Left colon (tissue), 2 donors: Measurements from ENCODE around the gene SRGAP3. TPM values are rescaled to one million over a fixed set of nuclear protein-coding genes. Genes with fewer than 3 reads are reported as not detected.

ENCODE experiments used
- ATAC-seq: fragments of 200-7000 bp; cut with Tn5 transposase; one replicate; pipeline ENCODE4 v1.9.1; 2020; ENCODE audit warnings: mild to moderate bottlenecking, moderate library complexity
- DNase-seq, 2 donors: peaks; one replicate each; pipeline ENCODE4 v3.0.0-alpha.2; 2020
- intact Hi-C, 2 donors: fragments of 100-400 bp; cut with DNase I in 1 of 2; cut with micrococcal nuclease in 1 of 2; formaldehyde crosslinking; loops; one replicate each; pipeline versions ENCODE4 v1.11.2 to v1.14.0; 2022; cut with DNase I, micrococcal nuclease
- total RNA-seq, 2 donors: library from RNA; stranded (reverse); fragmentation: NEBNext Ultra II Directional; extraction: Animal tissue kit (Norgen Biotek cat#: 25700); gene quantifications; one replicate each; pipeline ENCODE4 v1.2.1, GENCODE V29; 2021
- donor health status: DM: no; HTN: no; CAD: no.
- donor health status: DM: yes; HTN: yes; CAD: no.

Gene SRGAP3
- total RNA-seq, 2 donors from 2014 or later: 7.9 to 8.0 TPM

DNA sequence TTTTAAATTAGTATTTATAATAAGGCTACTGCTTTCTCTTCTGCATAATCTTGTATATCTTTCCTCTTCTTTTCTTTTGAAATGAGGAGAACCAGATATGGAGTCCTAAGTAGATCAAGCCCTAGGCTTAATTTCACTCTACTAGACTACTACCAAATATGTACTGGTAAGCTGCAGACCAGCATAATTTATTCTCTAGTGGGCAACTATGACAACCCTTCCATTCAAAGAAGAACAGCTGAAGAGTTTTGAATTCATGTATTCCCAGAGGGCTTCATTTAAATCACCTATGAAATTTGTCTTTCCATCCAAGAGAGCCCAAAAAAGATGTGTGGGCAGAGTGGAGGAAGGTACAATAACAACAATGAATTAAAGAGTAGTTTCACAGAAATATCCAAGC lies 296.1 kb downstream of the SRGAP3 start:
- no peak for DNase-seq
- ATAC-seq: no peak
- intact Hi-C loops: no loop called here

DNA sequence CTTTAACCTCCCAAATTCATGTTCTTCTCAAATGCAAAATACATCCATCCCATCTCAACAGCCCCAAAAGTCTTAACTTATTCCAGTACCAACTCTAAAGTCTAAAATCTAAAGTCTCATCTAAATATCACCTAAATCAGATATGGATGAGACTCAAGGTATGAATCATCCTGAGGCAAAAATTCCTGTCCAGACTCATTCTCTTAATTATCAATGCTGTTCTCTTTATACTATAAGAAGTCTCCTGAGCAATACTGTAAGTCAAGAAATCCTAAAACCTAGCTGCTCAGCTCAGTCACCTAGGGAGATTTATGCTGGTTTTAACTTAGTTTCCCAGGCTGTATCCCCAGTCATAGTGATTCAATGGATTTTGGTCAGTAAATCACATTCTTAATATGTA lies 297.3 kb downstream of the SRGAP3 start:
- no peak for ATAC-seq
- DNase-seq: no peak
- intact Hi-C loops: no loop called here

DNA sequence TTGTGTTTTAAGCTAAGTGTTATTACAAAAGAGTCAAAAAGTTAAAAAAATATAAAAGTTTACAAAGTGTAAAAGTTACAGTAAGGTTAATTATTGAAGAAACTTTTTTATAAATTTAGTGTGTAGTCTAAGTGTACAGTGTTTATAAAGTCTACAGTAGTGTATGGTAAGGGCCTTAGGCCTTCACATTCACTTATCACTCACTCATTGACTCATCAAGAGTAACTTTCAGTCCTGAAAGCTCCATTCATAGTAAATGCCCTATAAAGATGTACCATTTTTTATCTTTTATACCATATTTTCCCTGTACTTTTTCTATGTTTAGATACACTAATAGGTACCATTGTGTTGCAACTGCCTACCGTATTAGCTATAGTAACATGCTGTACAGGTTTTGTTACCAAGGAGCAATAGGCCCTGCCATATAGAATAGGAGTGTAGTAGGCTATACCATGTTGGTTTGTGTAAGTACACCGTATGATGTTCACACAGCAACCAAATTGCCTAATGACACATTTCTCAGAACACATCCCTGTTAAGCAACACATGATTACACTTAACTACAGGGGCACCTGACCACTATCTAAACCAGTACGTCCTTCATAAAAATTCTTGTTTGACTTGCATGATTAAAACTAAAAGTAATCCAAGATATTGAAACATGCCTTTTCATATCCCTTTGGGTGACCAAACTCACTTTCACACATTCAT lies 303.4 kb downstream of the SRGAP3 start:
- DNase-seq: no peak
- no peak for ATAC-seq
- intact Hi-C loops: no loop called here

DNA sequence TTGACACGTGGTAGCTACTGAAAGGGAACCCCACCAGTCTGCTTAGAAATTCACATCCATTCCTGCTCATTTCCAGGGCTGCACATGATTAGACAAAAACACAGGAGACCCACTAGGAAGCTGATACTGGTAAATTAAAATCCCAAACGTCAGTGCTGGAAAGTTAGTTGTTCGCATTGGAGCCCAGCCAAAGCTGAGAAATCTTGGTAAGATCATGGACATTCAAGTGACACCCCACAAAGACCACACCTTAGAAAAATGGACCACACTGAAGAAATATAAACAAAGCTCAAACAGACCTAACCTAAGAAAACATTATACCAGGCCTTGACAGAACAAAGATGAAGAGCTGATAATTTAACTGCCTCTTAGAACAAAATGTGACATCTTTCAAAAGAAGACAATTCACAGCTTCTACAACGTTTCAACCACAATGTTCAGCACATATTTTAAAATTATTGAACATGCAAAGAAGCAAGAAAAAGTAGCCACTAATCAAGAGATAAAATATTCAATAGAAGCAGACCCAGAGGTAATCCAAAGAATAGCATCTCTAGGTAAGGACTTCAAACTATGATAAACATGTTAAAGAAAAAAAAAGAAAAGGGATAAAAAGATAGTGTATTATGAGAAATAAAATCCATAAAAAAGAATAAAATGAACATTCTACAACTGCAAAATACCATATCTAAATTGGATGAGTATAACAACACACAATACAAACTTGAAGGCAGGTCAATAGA lies 306.5 kb downstream of the SRGAP3 start:
- ATAC-seq (no peak), DNase-seq (no peak)
- intact Hi-C loops: no loop called here

DNA sequence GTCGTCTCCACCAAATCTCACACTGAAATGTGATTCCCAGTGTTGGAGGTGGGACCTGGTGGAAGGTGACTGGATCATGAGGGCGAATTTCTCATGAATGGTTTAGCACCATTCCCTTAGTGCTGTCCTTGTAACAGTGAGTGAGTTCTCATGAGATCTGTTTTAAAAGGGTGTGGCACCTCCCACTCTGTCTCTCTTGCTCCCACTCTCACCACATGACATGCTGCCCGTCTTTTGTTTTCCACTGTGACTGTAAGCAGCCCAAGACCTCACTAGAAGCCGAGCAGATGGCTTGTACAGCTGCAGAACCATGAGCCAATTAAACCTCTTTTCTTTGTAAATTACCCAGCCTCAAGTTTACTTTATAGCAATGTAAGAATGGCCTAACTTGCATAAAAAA lies 307.3 kb downstream of the SRGAP3 start:
- no peak for ATAC-seq
- intact Hi-C loops: no loop called here

DNA sequence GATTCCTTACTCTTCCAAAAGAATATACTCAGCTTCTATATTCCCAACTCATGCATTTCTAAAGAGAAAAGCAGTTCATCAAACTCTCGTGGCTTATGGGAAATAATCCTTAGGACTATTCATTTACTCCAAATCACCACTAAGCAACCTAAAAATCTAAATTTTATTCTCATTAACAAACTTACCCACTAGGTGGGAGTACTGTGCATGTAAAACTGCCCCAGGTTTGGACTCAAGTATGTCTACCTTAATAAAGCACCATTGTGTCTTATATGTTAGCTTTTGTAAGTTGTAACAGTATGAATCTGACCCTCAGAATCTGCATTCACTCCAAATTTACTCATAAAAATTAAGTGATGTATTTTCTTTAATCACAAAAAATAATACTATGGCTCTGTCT lies 311.4 kb downstream of the SRGAP3 start:
- ATAC-seq: no peak
- no peak for DNase-seq
- intact Hi-C loops: no loop called here

More for the DNA sequence above, 307.3 kb downstream of the SRGAP3 start:
- no peak for DNase-seq

DNA sequence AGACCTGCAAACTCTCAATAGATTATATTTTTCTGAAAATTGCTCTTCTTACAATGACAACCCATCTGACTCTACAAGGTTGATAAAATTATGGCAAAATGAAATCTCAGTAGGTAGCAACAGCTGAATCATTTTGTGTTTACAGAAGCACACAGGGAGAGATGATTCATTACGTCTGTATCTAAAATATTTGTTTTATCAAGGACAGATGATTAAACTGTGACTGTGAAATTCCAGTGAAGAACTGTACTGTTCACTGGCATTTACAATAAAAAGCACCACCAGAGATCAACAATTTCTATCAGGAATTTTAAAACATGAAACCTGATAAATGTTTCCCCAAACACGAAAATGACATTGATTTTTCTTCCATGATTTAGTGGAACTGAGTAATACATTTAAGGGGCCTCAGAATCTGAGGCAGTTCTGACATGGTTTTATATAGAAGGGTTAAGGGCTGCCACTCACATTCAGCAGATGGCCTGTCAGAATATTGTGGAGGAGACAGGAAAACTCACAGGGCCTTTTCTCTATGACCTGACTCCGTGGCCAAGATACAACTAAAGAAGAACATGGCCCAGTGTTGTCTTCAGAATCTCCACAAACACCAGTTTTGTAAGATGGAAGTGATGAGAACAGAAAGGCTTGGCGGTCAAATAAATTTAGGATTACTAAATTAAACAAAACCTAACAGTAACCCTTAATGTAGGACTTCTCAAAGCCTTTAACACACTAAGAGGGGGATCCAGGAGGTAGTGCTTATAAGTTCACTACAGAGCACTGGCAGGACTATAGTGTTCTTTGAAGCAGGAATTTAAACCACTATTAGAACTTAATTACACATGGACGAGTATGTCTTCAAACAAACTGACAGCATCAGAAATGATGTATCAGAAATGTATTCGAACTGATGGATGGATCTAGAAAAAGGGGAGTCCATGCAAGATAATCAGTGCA lies 312.1 kb downstream of the SRGAP3 start:
- no peak for ATAC-seq
- intact Hi-C loops: no loop called here

DNA sequence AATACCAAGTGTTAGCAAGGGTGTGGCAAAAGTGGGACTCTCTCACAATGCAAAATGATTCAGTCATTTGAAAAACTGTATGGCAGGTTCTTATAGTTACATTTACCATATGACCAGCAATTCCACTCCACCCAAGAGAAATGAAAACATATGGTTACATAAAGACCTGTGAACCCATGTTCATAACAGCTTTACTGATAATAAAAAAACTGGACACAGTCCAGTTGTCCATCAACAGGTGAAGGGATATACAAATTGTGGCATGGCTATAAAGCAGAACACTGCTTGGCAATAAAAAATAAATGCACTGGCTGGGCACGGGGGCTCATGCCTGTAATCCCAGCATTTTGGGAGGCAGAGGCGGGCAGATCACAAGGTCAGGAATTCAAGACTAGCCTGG lies 316.9 kb downstream of the SRGAP3 start:
- intact Hi-C loops: no loop called here
- DNase-seq (no peak), ATAC-seq (peak; percentile 97)

More for the DNA sequence above, 312.1 kb downstream of the SRGAP3 start:
- no peak for DNase-seq

DNA sequence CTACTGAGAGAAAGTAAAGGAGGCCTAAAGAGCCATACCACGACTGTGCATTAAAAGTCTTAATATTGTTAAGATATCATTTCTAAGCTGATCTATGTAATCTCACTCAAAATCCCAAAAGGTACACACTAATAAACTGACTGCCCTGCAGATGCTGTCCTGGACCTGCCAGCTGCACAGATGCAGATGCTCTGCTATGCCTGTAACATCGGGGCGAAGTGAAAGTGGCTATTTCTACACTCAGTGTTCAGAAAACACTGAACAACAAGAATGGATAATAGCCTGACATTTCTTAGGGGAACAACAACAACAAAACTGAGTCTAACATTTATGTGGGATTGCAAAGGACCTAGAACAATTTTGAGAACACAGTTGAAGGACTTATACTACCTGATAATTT lies 318.1 kb downstream of the SRGAP3 start:
- DNase-seq (no peak), ATAC-seq (peak; percentile 43)
- intact Hi-C loops: no loop called here

Other genes starting within 250 kb of the SRGAP3 start
- 10 to 100 TPM; 28.6 to 47.2 TPM for gene THUMPD3, start 113.4 kb upstream of the SRGAP3 start, total RNA-seq
- 100 to 1,000 TPM in 1 of 2 donors, 10 to 100 TPM in 1; 78.6 to 102 TPM for gene SETD5, start 148.0 kb upstream of the SRGAP3 start, total RNA-seq